ACHN (cell line): ENCODE results near the gene MRPS26.

Experiments
- DNase-seq: peaks from one replicate; pipeline ENCODE4 v3.0.0-alpha.2; 2015
- in situ Hi-C: cut with HindIII; loops from 2 replicates; pipeline ENCODE4 v1.10.0; 2017; ENCODE audit warnings: low sequenced_read_pairs, low pct_ligation_motif_present, low pct_unique_long_range_greater_than_20kb

Gene MRPS26

GRCh38 chr20:3092611-3093379, 46.9 kb downstream of the MRPS26 start:
- no peak for DNase-seq
- in situ Hi-C loops, result no loop called here

- in situ Hi-C loops, result no loop called here
These were observed 48.1 kb downstream of the MRPS26 start for GRCh38 chr20:3093861-3094361.

GRCh38 chr20:3094848-3095629, 49.2 kb downstream of the MRPS26 start:
- in situ Hi-C loops, result no loop called here
- no peak for DNase-seq

More at GRCh38 chr20:3093861-3094361, 48.1 kb downstream of the MRPS26 start:
- no peak for DNase-seq
